ENCODE results near the gene C17orf114.

C17orf114 gene

GRCh38 chr17:4800462-4801196, 1.5 kb downstream of the C17orf114 start:
- H3K4me3 ChIP-seq (ENCODE audit: low read depth, low read length) = no peak overlapping the region
- peaks cover 16 to 21% of the 10 kb centered on the region in 2 experiments for H3K36me3 ChIP-seq (ENCODE audit: control insufficient read depth in 2 of 2, insufficient read depth in 1 of 2, low read length in 2 of 2)
- ChIA-PET CTCF (interaction anchor here (0.6 to 1.4 kb wide), 3 partner anchors 11 to 395 kb away, joined by 3 to 11 read pairs (median 3); no protein-coding TSS in a partner anchor), POLR2A (interaction anchor here (1.4 kb wide), 1 partner anchor 63 kb away, joined by 4 read pairs; no protein-coding TSS in a partner anchor)
- TF ChIP-seq REST (tag by site-specific recombination; IDR thresholded peaks at IDR 0.05) = no peak
- TF ChIP-seq HIC1 (tag by site-specific recombination; IDR thresholded peaks at IDR 0.05) = no peak
- no peak for TF ChIP-seq TRIM28 (IDR thresholded peaks at IDR 0.05; ENCODE audit: borderline replicate concordance, low read length)
- peak; percentile 14; the same call in 1 of the 2 replicates for TF ChIP-seq ZBTB17 (tag by site-specific recombination; IDR thresholded peaks at IDR 0.05)
- no peak for TF ChIP-seq ZBTB6 (tag by site-specific recombination; IDR thresholded peaks at IDR 0.05)
- 0 out of 2 replicates have a peak, but pooled peaks cover 2% of the 10 kb centered on the region for H3K4me1 ChIP-seq (ENCODE audit: control insufficient read depth, insufficient read depth, low read length)
- H3K27ac ChIP-seq (ENCODE audit: extremely low read depth, low read depth, low read length) = no peak overlapping the region
- H3K9me3 ChIP-seq (ENCODE audit: control insufficient read depth, insufficient read depth, low read depth, low read length) = no peaks in the 10 kb centered on the region

GRCh38 chr17:4796552-4796920, 5.6 kb downstream of the C17orf114 start:
- H3K9me3 ChIP-seq (ENCODE audit: control insufficient read depth, insufficient read depth, low read depth, low read length) = no peaks in the 10 kb centered on the region
- H3K4me1 ChIP-seq (ENCODE audit: control insufficient read depth, insufficient read depth, low read length) = 0 out of 2 replicates have a peak, but pooled peaks cover 2% of the 10 kb centered on the region
- H3K36me3 ChIP-seq (ENCODE audit: control insufficient read depth in 2 of 2, insufficient read depth in 1 of 2, low read length in 2 of 2) = peaks cover 16 to 21% of the 10 kb centered on the region in 2 experiments
- TF ChIP-seq EGR2 (tag by site-specific recombination; IDR thresholded peaks at IDR 0.05; ENCODE audit: low read depth) (peak; percentile 30; the same call in 1 of the 2 replicates), PRDM1 (tag by site-specific recombination; IDR thresholded peaks at IDR 0.05) (0 out of 2 replicates have a peak, but pooled peaks have one; percentile 31), SP3 (tag by site-specific recombination; IDR thresholded peaks at IDR 0.05) (peak; percentile 53; the same call in 1 of the 2 replicates), KLF9 (tag by site-specific recombination; IDR thresholded peaks at IDR 0.05; ENCODE audit: low read depth) (peak; percentile 85), ZNF335 (tag by site-specific recombination; conservative IDR thresholded peaks at IDR 0.05) (peak; percentile 5; the same call in 1 of the 2 replicates), ZFHX2 (tag by site-specific recombination; conservative IDR thresholded peaks at IDR 0.05) (no peak), ZSCAN16 (tag by site-specific recombination; IDR thresholded peaks at IDR 0.05) (no peak), ZNF707 (tag by site-specific recombination; IDR thresholded peaks at IDR 0.05) (no peak)
- peak overlapping the region; percentile 97 for H3K4me3 ChIP-seq (ENCODE audit: low read depth, low read length)
- ChIA-PET POLR2A (interaction anchor here (1.0 to 1.7 kb wide), 8 partner anchors 10 to 191 kb away, joined by 3 to 41 read pairs (median 3); partner anchors contain the start of genes ARRB2, CAMTA2, MED11 and PLD2), CTCF (interaction anchor here (0.6 to 0.8 kb wide), 2 partner anchors 16 to 816 kb away, joined by 3 to 6 read pairs; no protein-coding TSS in a partner anchor)
- peak overlapping the region; percentile 72 for H3K27ac ChIP-seq (ENCODE audit: extremely low read depth, low read depth, low read length)

GRCh38 chr17:4795168-4795567, 7.0 kb downstream of the C17orf114 start:
- Histone ChIP-seq H3K27ac (ENCODE audit: extremely low read depth, low read depth, low read length) (no peak overlapping the region), H3K9me3 (ENCODE audit: control insufficient read depth, insufficient read depth, low read depth, low read length) (no peaks in the 10 kb centered on the region), H3K36me3 (ENCODE audit: control insufficient read depth in 2 of 2, insufficient read depth in 1 of 2, low read length in 2 of 2) (peaks cover 16 to 21% of the 10 kb centered on the region in 2 experiments), H3K4me1 (ENCODE audit: control insufficient read depth, insufficient read depth, low read length) (0 out of 2 replicates have a peak, but pooled peaks cover 2% of the 10 kb centered on the region), H3K4me3 (ENCODE audit: low read depth, low read length) (no peak overlapping the region)
- CTCF ChIA-PET = no interaction called here
- TF ChIP-seq ZSCAN5A (tag by site-specific recombination; IDR thresholded peaks at IDR 0.05) = no peak
- peak; percentile 99 for TF ChIP-seq ZNF184 (tag by site-specific recombination; IDR thresholded peaks at IDR 0.05)
- POLR2A ChIA-PET = no interaction called here

Data from HEK293 (cell line).